Measurements from ENCODE around the gene RYK.

Gene RYK

DNA sequence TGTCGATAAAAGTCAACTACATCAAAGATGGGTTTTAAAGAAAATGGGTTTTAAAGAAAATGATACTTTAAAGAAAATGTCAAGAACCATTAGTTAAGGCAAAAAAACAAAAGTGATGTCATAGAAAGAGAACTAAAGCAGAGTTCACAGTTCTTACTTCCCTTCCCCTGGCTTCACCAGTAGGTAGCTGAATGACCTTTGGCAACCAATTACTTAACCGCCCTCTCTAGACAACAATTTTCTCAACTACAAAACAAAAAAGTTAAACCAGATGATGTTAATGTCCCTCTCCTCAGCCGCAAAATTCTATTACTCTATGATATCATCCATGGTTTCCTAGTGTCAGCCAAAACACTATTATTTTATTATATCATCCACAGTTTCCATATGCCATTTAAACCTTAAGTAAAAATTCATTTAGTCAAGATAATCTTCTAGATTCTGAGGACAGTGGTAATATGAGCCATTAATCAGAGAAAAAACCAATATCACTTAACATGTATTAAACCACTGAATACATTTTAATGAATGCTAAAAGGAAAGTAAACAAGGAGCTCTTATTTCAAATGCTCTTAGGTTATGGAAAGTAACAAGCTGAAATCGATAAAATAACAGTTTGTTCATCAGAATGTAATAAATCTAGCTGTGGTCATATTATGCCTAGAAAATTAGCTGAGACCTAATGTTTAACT is 13.1 kb downstream of the RYK start:
- no peaks in the 10 kb centered on the region for H3K9me3 ChIP-seq (ENCODE audit: control insufficient read depth, insufficient read depth, low read length)
- no peaks in the 10 kb centered on the region for H3K27me3 ChIP-seq (ENCODE audit: control insufficient read depth, low read length)
- H3K27ac ChIP-seq (ENCODE audit: low read depth, low read length) = no peak overlapping the region
- peaks cover 55% of the 10 kb centered on the region for H3K79me2 ChIP-seq (ENCODE audit: control insufficient read depth, low read length)
- no peaks in the 10 kb centered on the region for H3K36me3 ChIP-seq (ENCODE audit: control insufficient read depth, low read length)
- TF ChIP-seq, protein P1, sequence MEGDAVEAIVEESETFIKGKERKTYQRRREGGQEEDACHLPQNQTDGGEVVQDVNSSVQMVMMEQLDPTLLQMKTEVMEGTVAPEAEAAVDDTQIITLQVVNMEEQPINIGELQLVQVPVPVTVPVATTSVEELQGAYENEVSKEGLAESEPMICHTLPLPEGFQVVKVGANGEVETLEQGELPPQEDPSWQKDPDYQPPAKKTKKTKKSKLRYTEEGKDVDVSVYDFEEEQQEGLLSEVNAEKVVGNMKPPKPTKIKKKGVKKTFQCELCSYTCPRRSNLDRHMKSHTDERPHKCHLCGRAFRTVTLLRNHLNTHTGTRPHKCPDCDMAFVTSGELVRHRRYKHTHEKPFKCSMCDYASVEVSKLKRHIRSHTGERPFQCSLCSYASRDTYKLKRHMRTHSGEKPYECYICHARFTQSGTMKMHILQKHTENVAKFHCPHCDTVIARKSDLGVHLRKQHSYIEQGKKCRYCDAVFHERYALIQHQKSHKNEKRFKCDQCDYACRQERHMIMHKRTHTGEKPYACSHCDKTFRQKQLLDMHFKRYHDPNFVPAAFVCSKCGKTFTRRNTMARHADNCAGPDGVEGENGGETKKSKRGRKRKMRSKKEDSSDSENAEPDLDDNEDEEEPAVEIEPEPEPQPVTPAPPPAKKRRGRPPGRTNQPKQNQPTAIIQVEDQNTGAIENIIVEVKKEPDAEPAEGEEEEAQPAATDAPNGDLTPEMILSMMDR (IDR thresholded peaks at IDR 0.05; ENCODE audit: low read depth, low read length, poor library complexity, severe bottlenecking) = no peak
- TF ChIP-seq EZH2phosphoT487 (IDR thresholded peaks at IDR 0.05; ENCODE audit: borderline replicate concordance, low read length) = no peak
- no peak overlapping the region for H3K4me3 ChIP-seq (ENCODE audit: low read length)
- H3K4me1 ChIP-seq (ENCODE audit: control insufficient read depth, low read length) = peaks cover 9% of the 10 kb centered on the region
- no peaks in the 10 kb centered on the region for H4K20me1 ChIP-seq (ENCODE audit: control insufficient read depth, insufficient read depth, low read depth, low read length)
- H3K4me2 ChIP-seq (ENCODE audit: low read length) = no peak overlapping the region
- no peaks in the 10 kb centered on the region for H3K9me2 ChIP-seq (replicated peaks; ENCODE audit: control insufficient read depth, low read length)
- H3F3A ChIP-seq (ENCODE audit: control insufficient read depth, insufficient read depth) = no peaks in the 10 kb centered on the region

DNA sequence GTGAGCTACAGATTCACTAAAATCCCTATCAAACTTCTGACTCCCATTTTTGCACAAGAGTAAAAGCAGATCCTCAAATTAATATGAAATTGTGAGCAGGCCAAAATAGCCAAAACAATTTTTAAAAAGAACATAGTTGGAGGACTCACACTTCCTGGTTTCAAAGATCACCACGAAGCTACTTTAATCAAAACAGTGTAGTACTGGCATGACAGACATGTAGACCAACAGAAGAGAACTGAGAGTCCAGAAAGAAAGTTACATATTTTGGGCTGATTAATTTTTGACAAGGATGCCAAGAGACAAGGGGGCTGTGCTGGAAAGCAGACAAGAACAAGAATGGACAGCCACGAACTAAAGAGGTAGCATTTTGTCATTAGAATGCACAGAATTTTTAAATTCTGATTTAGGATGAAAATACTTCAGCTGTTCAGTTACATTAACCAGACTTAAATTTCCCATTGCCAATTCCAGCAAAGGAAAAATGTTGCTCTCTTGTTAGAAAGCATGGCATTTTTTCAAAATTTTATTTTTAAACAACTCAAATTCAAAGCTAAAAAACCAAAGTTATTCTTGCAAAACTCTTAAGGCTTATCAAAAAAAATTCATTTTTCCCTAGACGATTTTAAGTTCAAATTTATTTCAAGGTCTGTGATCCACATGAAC is 14.0 kb downstream of the RYK start:
- Histone ChIP-seq H3K4me2 (ENCODE audit: low read length) (no peak overlapping the region), H3K79me2 (ENCODE audit: control insufficient read depth, low read length) (peaks cover 61% of the 10 kb centered on the region), H3K4me1 (ENCODE audit: control insufficient read depth, low read length) (peaks cover 9% of the 10 kb centered on the region), H3K36me3 (ENCODE audit: control insufficient read depth, low read length) (no peaks in the 10 kb centered on the region), H4K20me1 (ENCODE audit: control insufficient read depth, insufficient read depth, low read depth, low read length) (peaks cover 5% of the 10 kb centered on the region), H3K9me2 (replicated peaks; ENCODE audit: control insufficient read depth, low read length) (no peaks in the 10 kb centered on the region), H3F3A (ENCODE audit: control insufficient read depth, insufficient read depth) (no peaks in the 10 kb centered on the region), H3K27me3 (ENCODE audit: control insufficient read depth, low read length) (no peaks in the 10 kb centered on the region), H3K9me3 (ENCODE audit: control insufficient read depth, insufficient read depth, low read length) (no peaks in the 10 kb centered on the region), H3K27ac (ENCODE audit: low read depth, low read length) (no peak overlapping the region), H3K4me3 (ENCODE audit: low read length) (no peak overlapping the region)
- TF ChIP-seq EZH2phosphoT487 (IDR thresholded peaks at IDR 0.05; ENCODE audit: borderline replicate concordance, low read length) = no peak
- TF ChIP-seq, protein P1 (IDR thresholded peaks at IDR 0.05; ENCODE audit: low read depth, low read length, poor library complexity, severe bottlenecking) = no peak

DNA sequence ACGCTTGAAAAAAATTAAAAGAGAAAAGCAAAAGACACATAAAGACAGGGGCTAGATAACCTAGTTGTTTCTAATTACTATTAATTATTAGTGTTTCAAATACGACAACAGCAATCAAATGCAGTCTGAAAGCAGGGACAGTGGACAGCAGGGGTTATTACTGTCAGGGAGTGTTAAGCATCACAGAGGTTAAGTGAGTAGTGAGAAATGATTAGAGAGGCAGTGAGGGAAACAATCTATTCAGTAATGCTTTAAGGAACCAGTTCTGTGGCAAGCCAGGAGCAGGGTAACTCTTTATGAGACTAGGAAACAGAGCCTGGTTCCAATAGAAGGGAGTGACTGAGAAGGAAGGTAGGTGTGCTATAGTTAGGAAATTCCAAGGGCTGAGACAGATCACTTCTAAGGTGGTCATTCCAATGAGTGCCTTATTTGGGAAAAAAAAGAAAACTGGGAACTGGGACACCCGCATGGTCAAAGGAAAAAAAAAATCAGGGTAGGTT is 15.0 kb downstream of the RYK start:
- Histone ChIP-seq H3K4me1 (ENCODE audit: control insufficient read depth, low read length) (peaks cover 9% of the 10 kb centered on the region), H3K27ac (ENCODE audit: low read depth, low read length) (no peak overlapping the region), H3K9me3 (ENCODE audit: control insufficient read depth, insufficient read depth, low read length) (no peaks in the 10 kb centered on the region), H3K27me3 (ENCODE audit: control insufficient read depth, low read length) (no peaks in the 10 kb centered on the region), H4K20me1 (ENCODE audit: control insufficient read depth, insufficient read depth, low read depth, low read length) (peaks cover 11% of the 10 kb centered on the region), H3F3A (ENCODE audit: control insufficient read depth, insufficient read depth) (no peaks in the 10 kb centered on the region), H3K9me2 (replicated peaks; ENCODE audit: control insufficient read depth, low read length) (no peaks in the 10 kb centered on the region), H3K4me2 (ENCODE audit: low read length) (no peak overlapping the region), H3K36me3 (ENCODE audit: control insufficient read depth, low read length) (no peaks in the 10 kb centered on the region), H3K4me3 (ENCODE audit: low read length) (no peak overlapping the region), H3K79me2 (ENCODE audit: control insufficient read depth, low read length) (peaks cover 59% of the 10 kb centered on the region)
- TF ChIP-seq EZH2phosphoT487 (IDR thresholded peaks at IDR 0.05; ENCODE audit: borderline replicate concordance, low read length) = no peak
- TF ChIP-seq, protein P1 (IDR thresholded peaks at IDR 0.05; ENCODE audit: low read depth, low read length, poor library complexity, severe bottlenecking) = no peak
